GM18499 (cell line): ENCODE measurements around the gene TTC9B.
"Not testable (repeated sequence)": the region's sequence is repeated elsewhere in the genome, so short reads cannot be mapped to it uniquely, and the experiment has no call there.

Experiments used
- ATAC-seq: cut with Tn5 transposase; IDR thresholded peaks from one replicate; pipeline ENCODE4 v1.9.1; 2021; ENCODE audit warnings: moderate number of reproducible peaks; ENCODE audit not compliant: insufficient read depth, unreplicated experiment

TTC9B gene

DNA sequence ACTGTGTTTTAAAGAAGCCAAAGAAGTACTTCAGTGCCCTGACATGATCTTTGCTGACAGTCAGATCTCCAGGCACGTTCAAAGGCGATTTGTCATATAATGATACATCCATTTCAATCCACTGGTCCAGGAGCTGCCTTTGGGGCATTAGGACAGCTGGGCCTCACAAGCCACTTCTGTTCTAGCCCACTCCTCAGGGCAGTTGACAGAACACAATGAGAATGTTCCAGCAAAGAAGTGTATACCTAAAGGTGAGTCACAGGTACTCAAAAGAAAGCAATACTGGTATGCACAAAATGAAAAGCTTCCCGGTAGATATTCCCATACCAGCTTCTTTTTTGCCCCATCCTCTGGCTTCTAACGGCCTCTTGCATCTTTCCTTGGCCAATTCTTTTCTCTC, 39.4 kb downstream of the TTC9B start:
- no peak for ATAC-seq

DNA sequence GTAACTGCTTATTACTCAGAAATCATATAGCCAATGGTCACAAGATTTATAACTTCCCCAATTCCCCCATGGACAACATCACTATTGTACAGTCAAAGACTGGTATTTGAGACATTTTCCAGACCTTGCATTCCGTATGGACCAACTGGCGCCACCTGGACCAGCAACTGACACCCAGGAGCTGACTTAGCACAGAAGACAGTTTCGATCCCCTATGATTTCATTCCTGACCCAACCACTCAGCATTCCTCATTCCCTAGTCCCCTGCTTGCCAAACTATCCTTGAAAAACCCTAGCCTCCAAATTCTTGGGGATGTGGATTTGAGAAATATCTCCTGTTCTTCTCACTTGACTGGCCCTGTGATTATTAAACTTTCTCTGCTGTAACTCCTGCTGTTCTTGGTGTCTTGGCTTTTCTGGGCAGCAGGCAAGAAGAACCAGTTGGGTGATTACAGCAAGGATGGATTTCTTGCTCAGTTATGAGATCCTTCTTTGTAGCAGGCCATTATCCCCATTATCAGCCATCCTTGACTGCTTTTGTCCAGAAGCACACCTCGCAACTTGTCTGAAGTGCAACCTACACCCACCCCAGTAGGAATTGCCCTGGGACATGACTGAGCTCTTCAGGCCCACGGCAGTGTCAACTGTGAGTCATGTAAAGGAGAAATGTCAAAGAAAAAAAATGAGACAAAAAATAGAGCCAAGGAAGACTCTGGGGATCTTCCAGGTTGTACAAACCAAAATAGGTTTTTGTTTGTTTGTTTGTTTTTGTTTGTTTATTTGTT, 40.7 kb downstream of the TTC9B start:
- ATAC-seq = no peak

DNA sequence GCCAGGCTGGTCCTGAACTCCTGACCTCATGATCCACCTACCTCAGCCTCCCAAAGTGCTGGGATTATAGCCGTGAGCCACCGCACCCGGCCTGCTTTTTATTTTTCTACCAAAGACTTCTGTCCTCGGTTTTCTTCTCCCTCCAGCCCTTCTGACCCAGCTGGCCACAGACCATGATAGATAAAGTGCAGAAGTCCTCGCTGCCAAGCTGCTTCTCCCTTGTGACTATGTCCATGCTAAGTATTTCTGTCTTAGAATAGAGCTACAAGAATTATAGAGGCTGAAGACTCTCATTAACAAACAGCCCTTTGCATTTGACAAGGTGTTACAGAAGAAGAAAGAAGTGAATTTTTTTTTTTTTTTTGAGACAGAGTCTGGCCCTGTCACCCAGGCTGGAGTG, 42.4 kb downstream of the TTC9B start:
- no peak for ATAC-seq

DNA sequence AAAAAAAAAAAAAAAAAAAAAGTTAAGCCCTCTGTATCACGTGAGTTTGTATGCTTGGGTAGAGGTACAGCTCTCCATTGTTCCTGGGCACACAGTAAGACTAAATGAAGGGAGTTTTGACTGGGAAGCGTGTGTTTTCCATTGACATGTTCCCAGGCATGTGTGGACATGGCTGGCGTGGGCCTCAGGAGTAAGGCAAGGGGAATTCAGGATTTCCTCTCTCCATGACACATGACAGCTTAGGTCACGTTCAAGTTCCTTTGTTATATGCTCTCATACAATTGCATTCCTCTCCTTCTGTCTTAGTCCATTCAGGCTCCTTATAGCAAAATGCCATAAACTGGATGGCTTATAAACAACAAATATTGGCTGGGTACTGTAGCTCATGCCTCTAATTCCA, 44.1 kb downstream of the TTC9B start:
- ATAC-seq = no peak

DNA sequence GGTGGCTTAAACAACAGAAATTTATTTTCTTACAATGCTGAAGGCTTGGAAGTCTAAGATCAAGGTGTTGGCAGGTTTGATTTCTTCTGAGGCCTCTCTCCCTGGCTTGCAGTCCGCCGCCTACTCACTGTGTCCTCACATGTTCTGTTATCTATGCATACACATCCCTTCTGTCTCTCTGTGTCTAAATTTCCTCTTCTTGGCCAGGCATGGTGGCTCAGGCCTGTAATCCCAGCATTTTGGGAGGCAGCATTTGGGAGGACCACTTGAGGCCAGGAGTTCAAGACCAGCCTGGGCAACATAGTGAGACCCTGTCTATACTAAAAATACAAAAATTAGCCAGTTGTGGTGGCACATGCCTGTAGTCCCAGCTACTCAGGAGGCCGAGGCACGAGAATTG, 46.9 kb downstream of the TTC9B start:
- ATAC-seq = not testable (repeated sequence)

DNA sequence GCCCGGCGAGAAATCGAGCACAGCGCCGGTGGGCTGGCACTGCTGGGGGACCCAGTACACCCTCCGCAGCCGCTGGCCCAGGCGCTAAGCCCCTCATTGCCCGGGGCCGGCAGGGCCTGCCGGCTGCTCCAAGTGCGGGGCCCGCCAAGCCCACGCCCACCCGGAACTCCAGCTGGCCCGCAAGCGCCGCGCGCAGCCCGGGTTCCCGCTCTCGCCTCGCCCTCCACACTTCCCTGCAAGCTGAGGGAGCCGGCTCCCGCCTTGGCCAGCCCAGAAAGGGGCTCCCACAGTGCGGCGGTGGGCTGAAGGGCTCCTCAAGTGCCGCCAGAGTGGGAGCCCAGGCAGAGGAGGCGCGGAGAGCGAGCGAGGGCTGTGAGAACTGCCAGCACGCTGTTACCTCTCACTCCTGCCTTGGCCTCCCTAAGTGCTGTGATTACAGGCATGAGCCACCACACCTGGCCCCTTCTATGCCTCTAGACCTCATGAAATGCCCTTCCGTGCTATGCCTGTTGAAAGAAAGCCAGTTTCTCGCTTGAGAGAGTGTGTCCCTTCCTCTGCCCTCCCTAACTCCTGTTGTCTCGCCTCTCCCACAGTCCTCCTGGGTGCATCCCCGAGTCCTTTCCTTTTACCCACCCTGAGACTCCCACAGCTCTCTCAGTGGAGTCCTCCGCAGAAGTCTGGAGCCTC, 47.7 kb downstream of the TTC9B start:
- not testable (repeated sequence) for ATAC-seq

DNA sequence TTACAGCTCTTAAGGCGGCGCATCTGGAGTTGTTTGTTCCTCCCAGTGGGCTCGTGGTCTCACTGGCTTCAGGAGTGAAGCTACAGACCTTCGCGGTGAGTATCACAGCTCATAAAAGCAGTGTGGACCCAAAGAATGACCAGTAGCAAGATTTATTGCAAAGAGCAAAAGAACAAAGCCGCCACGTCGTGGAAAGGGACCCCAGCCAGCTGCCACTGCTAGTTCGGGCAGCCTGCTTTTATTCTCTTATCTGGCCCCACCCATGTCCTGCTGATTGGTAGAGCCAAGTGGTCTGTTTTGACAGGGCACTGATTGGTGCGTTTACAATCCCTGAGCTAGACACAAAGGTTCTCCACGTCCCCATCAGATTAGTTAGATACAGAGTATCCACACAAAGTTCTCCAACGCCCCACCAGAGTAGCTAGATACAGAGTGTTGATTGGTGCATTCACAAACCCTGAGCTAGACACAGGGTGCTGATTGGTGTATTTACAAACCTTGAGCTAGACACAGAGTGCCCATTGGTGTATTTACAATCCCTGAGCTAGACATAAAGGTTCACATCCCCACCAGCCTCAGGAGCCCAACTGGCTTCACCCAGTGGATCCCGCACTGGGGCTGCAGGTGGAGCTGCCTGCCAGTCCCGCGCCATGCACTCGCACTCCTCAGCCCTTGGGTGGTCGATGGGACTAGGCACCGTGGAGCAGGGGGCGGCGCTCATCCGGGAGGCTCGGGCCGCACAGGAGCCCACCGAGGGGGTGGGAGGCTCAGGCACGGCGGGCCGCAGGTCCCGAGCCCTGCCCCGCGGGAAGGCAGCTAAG, 48.5 kb downstream of the TTC9B start:
- ATAC-seq = not testable (repeated sequence)
